Measurements from ENCODE around the gene TRPV4.

TRPV4 gene

GRCh38 chr12:109743076-109743910, 89.9 kb downstream of the TRPV4 start:
- H3K27ac ChIP-seq (ENCODE audit: extremely low read depth, low read depth, low read length) = no peak overlapping the region
- ChIA-PET CTCF (interaction anchor here (0.7 kb wide), 1 partner anchor 11 kb away, joined by 4 read pairs; no protein-coding TSS in a partner anchor), POLR2A (no interaction called here)
- H3K9me3 ChIP-seq (ENCODE audit: control insufficient read depth, insufficient read depth, low read depth, low read length) = no peaks in the 10 kb centered on the region
- H3K36me3 ChIP-seq (ENCODE audit: control insufficient read depth in 2 of 2, insufficient read depth in 1 of 2, low read length in 2 of 2) = no peaks in the 10 kb centered on the region
- H3K4me1 ChIP-seq (ENCODE audit: control insufficient read depth, insufficient read depth, low read length) = no peaks in the 10 kb centered on the region
- TF ChIP-seq ZNF501 (tag by site-specific recombination; IDR thresholded peaks at IDR 0.05) (no peak), ZNF449 (tag by site-specific recombination; IDR thresholded peaks at IDR 0.05) (no peak), ZNF677 (tag by site-specific recombination; IDR thresholded peaks at IDR 0.05) (no peak), ZNF624 (tag by site-specific recombination; IDR thresholded peaks at IDR 0.05) (no peak), TCF7L2 (IDR thresholded peaks at IDR 0.05; ENCODE audit: borderline replicate concordance, low read depth, low read length) (no peak), ZNF837 (tag by site-specific recombination; IDR thresholded peaks at IDR 0.05) (no peak), ZNF398 (tag by site-specific recombination; IDR thresholded peaks at IDR 0.05) (no peak), ZBTB44 (tag by site-specific recombination; IDR thresholded peaks at IDR 0.05) (no peak), SP7 (tag by site-specific recombination; IDR thresholded peaks at IDR 0.05) (no peak), ZNF138 (tag by site-specific recombination; IDR thresholded peaks at IDR 0.05; ENCODE audit: borderline replicate concordance) (no peak), HIC1 (tag by site-specific recombination; IDR thresholded peaks at IDR 0.05) (no peak), ZNF214 (tag by site-specific recombination; IDR thresholded peaks at IDR 0.05; ENCODE audit: borderline replicate concordance) (no peak), ZNF558 (tag by site-specific recombination; IDR thresholded peaks at IDR 0.05) (no peak), ZNF510 (tag by site-specific recombination; IDR thresholded peaks at IDR 0.05; ENCODE audit: insufficient replicate concordance) (no peak), ZNF280C (tag by site-specific recombination; IDR thresholded peaks at IDR 0.05) (no peak), ZNF580 (tag by site-specific recombination; IDR thresholded peaks at IDR 0.05) (no peak), ZNF211 (tag by site-specific recombination; IDR thresholded peaks at IDR 0.05; ENCODE audit: low read depth) (no peak), WT1 (tag by site-specific recombination; IDR thresholded peaks at IDR 0.05) (no peak), ZSCAN4 (tag by site-specific recombination; IDR thresholded peaks at IDR 0.05) (no peak), ZNF561 (tag by site-specific recombination; IDR thresholded peaks at IDR 0.05; ENCODE audit: borderline replicate concordance) (no peak)
- no peak overlapping the region for H3K4me3 ChIP-seq (ENCODE audit: low read depth, low read length)
